Spleen (tissue), 11 donors: ENCODE data around the gene DOCK4. TPM values are rescaled to one million over a fixed set of nuclear protein-coding genes. Genes with fewer than 3 reads are reported as not detected.

Experiments used
- DNase-seq: peaks from one replicate; pipeline ENCODE4 v3.0.0-alpha.2; 2020
- H3K27ac ChIP-seq, 8 donors: fragments of 200-600 bp; sonication (generic) in 7 of 8; 1 replicate in 4 of 8; 2 replicates in 4 of 8; pipeline versions ENCODE4 v1.5.0 to v1.8.0; 2016 to 2021; ENCODE audit warnings: inconsistent platforms in 4 of 8, mild to moderate bottlenecking in 4 of 8, moderate library complexity in 1 of 8
- H3K27me3 ChIP-seq, 7 donors: fragments of 200-600 bp; sonication (generic) in 6 of 7; replicated peaks in 1 of 7; 1 replicate in 4 of 7; 2 replicates in 3 of 7; pipeline versions ENCODE4 v1.5.0 to v1.8.0; 2016 to 2021; ENCODE audit warnings: inconsistent platforms in 3 of 7, mild to moderate bottlenecking in 1 of 7
- H3K36me3 ChIP-seq, 6 donors: fragments of 200-600 bp; sonication (generic) in 5 of 6; 1 replicate in 4 of 6; 2 replicates in 2 of 6; pipeline versions ENCODE4 v1.5.0 to v1.8.0; 2016 to 2021; ENCODE audit warnings: inconsistent platforms in 2 of 6
- H3K4me1 ChIP-seq, 6 donors: fragments of 200-600 bp; sonication (generic) in 5 of 6; 1 replicate in 3 of 6; 2 replicates in 3 of 6; pipeline versions ENCODE4 v1.5.0 to v1.8.0; 2016 to 2021; ENCODE audit warnings: inconsistent platforms in 3 of 6
- H3K4me3 ChIP-seq, 8 donors: fragments of 200-600 bp; sonication (generic) in 7 of 8; 1 replicate in 4 of 8; 2 replicates in 4 of 8; pipeline versions ENCODE4 v1.5.0 to v1.8.0; 2016 to 2021; ENCODE audit warnings: inconsistent platforms in 4 of 8, mild to moderate bottlenecking in 4 of 8, moderate library complexity in 2 of 8
- H3K9me3 ChIP-seq, 8 donors: fragments of 200-600 bp; sonication (generic) in 7 of 8; 1 replicate in 4 of 8; 2 replicates in 4 of 8; pipeline versions ENCODE4 v1.5.0 to v1.8.0; 2016 to 2021; ENCODE audit warnings: inconsistent platforms in 4 of 8
- POLR2A ChIP-seq, 3 donors: fragments of 450-650 bp; IDR thresholded peaks; one replicate each; pipeline ENCODE4 v1.5.1; 2017; ENCODE audit warnings: antibody characterized with exemption in 3 of 3, mild to moderate bottlenecking in 1 of 3
- POLR2AphosphoS5 ChIP-seq, 3 donors: sonication (generic); formaldehyde crosslinking; IDR thresholded peaks; one replicate each; pipeline ENCODE4 v1.5.1; 2017; ENCODE audit warnings: antibody characterized with exemption in 3 of 3
- WGBS, 5 donors: extraction: QIAGEN DNeasy Blood & Tissue Kit in 3 of 5; methylation state at CpG; one replicate each; pipeline versions ENCODE4 v1.1.5 to v1.1.7; 2013 to 2018; 5-methylcytosine and 5-hydroxymethylcytosine counted together
- intact Hi-C: fragments of 100-400 bp; cut with DNase I; formaldehyde crosslinking; loops from one replicate; pipeline ENCODE4 v1.15.0; 2023; ENCODE audit warnings: low total_unique reads
- polyA plus RNA-seq, 3 donors: library from polyadenylated mRNA; stranded (reverse); fragments of 200-250 nt; gene quantifications; one replicate each; pipeline ENCODE4 v1.2.1, GENCODE V29; 2013
- total RNA-seq, 7 donors: library from RNA; depleted of rRNA in 3 of 7; stranded (reverse); fragments of >200 nt in 3 of 7; fragmentation: NEBNext Ultra II Directional in 4 of 7; extraction: Animal tissue kit (Norgen Biotek cat#: 25700) in 4 of 7; gene quantifications; one replicate each; pipeline versions ENCODE4 v1.1.0 to v1.2.1, GENCODE V29; 2016 to 2021
- TF ChIP-seq, protein P1 (sequence below), 11 experiments: fragments of 200-600 bp in 7 of 11; fragments of 450-650 bp in 4 of 11; sonication (generic) in 4 of 11; IDR thresholded peaks in 8 of 11; conservative IDR thresholded peaks in 3 of 11; 1 replicate in 7 of 11; 2 replicates in 4 of 11; pipeline versions ENCODE4 v1.4.0 to v1.8.0; 2016 to 2021; ENCODE audit warnings: antibody characterized with exemption in 11 of 11, inconsistent platforms in 4 of 11, mild to moderate bottlenecking in 1 of 11
- donor health status: healthy with polysubstance abuse.
- donor health status: DM: no; HTN: no; CAD: no; lungs with moderate emphysema.
- donor health status: DM: no; HTN: no; CAD: no.
- donor health status: Bipolar disorder and iron deficiency.
- donor health status: healthy.
- donor health status: DM: no; HTN: no; CAD: no.
- donor health status: DM: yes; HTN: yes; CAD: no.

DOCK4 gene
- total and polyA plus RNA-seq, 10 donors = 1.4 to 26.9 (median 14.2) TPM

DNA sequence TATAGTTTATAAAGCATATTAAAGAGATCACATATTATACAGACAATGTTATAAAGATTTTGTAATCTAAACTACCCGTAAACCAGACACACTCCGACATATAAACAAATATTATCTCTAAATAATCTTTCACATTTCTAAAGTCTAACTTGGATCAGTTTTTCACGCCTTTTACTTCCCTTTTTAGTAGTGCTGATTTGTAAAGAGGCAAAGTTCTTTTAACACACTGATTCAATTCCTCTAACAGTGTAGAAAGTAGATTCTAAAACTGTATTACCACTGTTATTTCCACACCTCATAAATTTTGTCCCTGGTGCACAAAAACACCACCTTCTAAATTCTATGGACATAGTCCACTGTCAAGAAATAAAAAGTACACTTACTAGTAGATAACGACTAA lies 230.9 kb downstream of the DOCK4 start:
- H3K27ac ChIP-seq = no peak overlapping the region
- no peaks in the 10 kb centered on the region for H3K36me3 ChIP-seq
- TF ChIP-seq POLR2AphosphoS5 (IDR thresholded peaks at IDR 0.05) (no peak), POLR2A (IDR thresholded peaks at IDR 0.05) (no peak)
- TF ChIP-seq, protein P1, sequence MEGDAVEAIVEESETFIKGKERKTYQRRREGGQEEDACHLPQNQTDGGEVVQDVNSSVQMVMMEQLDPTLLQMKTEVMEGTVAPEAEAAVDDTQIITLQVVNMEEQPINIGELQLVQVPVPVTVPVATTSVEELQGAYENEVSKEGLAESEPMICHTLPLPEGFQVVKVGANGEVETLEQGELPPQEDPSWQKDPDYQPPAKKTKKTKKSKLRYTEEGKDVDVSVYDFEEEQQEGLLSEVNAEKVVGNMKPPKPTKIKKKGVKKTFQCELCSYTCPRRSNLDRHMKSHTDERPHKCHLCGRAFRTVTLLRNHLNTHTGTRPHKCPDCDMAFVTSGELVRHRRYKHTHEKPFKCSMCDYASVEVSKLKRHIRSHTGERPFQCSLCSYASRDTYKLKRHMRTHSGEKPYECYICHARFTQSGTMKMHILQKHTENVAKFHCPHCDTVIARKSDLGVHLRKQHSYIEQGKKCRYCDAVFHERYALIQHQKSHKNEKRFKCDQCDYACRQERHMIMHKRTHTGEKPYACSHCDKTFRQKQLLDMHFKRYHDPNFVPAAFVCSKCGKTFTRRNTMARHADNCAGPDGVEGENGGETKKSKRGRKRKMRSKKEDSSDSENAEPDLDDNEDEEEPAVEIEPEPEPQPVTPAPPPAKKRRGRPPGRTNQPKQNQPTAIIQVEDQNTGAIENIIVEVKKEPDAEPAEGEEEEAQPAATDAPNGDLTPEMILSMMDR (IDR thresholded peaks at IDR 0.05 in 8 of 11, conservative IDR thresholded peaks at IDR 0.05 in 3 of 11) = no peak
- no peak for DNase-seq
- no peaks in the 10 kb centered on the region for H3K4me1 ChIP-seq
- no peaks in the 10 kb centered on the region for H3K27me3 ChIP-seq
- H3K9me3 ChIP-seq = no peaks in the 10 kb centered on the region
- H3K4me3 ChIP-seq = no peak overlapping the region
- intact Hi-C loops = no loop called here
- WGBS, 5 donors = 55 to 70% (median 62%) methylated on average over 4 of the region's 4 CpGs

DNA sequence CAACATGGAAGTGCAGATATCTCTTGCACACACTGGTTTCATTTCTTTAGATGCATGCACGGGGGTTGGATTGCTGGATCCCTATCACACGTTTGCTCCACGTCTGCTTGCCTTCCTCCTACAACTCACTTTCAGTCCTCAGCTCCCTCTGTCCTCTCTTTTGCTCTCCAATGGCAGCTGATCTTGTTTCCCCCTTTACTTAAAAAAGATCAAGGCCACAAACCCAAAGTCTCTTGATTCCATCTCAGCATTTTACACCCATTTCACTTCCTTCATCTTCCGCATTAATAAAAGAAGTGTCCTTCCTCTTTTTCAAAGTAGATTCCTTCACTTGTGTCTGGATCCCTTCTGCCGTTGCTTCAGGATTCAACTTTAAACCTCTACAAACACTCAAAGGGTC lies 245.2 kb downstream of the DOCK4 start:
- DNase-seq = no peak
- no peak for TF ChIP-seq POLR2A (IDR thresholded peaks at IDR 0.05)
- no peak for TF ChIP-seq POLR2AphosphoS5 (IDR thresholded peaks at IDR 0.05)
- TF ChIP-seq, protein P1 (IDR thresholded peaks at IDR 0.05 in 8 of 11, conservative IDR thresholded peaks at IDR 0.05 in 3 of 11) = no peak
- Histone ChIP-seq H3K4me3 (no peak overlapping the region), H3K4me1 (peaks cover 0 to 5% (median 0%) of the 10 kb centered on the region in 6 donors), H3K27ac (no peak overlapping the region), H3K9me3 (no peaks in the 10 kb centered on the region), H3K27me3 (no peaks in the 10 kb centered on the region), H3K36me3 (no peaks in the 10 kb centered on the region)
- 78 to 86% (median 85%) methylated on average over 5 of the region's 5 CpGs for WGBS, 5 donors
- intact Hi-C loops = no loop called here

DNA sequence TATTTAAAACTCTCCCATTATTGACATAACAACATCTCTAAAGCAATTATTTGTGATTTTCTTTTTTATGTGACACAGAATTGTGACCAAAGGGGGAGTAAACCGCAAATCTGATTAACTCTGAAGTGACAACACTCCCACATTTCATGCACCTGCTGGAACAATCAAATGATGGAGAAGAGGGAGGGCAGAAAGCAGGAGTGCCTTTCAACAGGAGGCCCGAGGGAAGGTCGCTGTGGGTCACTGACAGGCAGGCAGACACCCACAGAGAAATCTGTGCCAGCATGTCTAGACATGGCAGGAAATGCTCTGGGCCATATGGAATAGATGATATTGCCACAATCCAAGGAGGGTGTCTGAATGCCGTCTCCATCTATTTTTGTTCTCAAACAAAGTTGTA lies 247.3 kb downstream of the DOCK4 start:
- TF ChIP-seq POLR2A (IDR thresholded peaks at IDR 0.05) (no peak), POLR2AphosphoS5 (IDR thresholded peaks at IDR 0.05) (no peak)
- TF ChIP-seq, protein P1 (IDR thresholded peaks at IDR 0.05 in 8 of 11, conservative IDR thresholded peaks at IDR 0.05 in 3 of 11) = no peak
- no peak overlapping the region for H3K4me3 ChIP-seq
- no peak overlapping the region for H3K27ac ChIP-seq
- DNase-seq = no peak
- WGBS, 5 donors = 44 to 75% (median 63%) methylated on average over 4 of the region's 4 CpGs
- H3K9me3 ChIP-seq = no peaks in the 10 kb centered on the region
- peaks cover 0 to 5% (median 0%) of the 10 kb centered on the region in 6 donors for H3K4me1 ChIP-seq
- H3K27me3 ChIP-seq = no peaks in the 10 kb centered on the region
- intact Hi-C loops = no loop called here
- H3K36me3 ChIP-seq = no peaks in the 10 kb centered on the region

DNA sequence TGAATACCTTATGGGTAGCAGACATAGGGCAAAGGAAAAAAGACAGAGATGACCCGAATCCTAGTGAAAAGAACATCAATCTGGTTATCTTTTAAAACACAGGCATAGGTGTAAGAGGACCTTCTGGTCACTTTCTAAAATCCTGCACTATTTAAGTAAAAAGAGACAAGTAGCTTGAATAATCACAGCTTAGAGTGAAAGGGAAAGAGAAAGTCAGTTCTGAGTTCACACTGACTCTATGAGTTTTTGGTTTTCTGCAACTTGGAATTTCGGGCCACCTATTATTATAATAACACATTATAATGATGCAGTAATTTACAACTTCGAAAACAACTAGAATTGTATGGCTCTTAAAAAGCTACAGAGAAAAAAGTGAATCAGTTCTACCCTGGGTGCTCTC lies 247.8 kb downstream of the DOCK4 start:
- intact Hi-C loops = no loop called here
- H3K27ac ChIP-seq = no peak overlapping the region
- no peaks in the 10 kb centered on the region for H3K36me3 ChIP-seq
- peaks cover 0 to 5% (median 0%) of the 10 kb centered on the region in 6 donors for H3K4me1 ChIP-seq
- no peaks in the 10 kb centered on the region for H3K27me3 ChIP-seq
- 77 to 92% (median 85%) methylated on average over 3 of the region's 3 CpGs for WGBS, 5 donors
- no peak overlapping the region for H3K4me3 ChIP-seq
- no peaks in the 10 kb centered on the region for H3K9me3 ChIP-seq
- TF ChIP-seq, protein P1 (IDR thresholded peaks at IDR 0.05 in 8 of 11, conservative IDR thresholded peaks at IDR 0.05 in 3 of 11) = no peak
- DNase-seq = no peak
